ENCODE measurements around the gene GH2.

- no peak for TF ChIP-seq CTCF (IDR thresholded peaks at IDR 0.05)
- no peak for TF ChIP-seq POLR2A (IDR thresholded peaks at IDR 0.05)
- no peak for TF ChIP-seq POLR2AphosphoS5 (IDR thresholded peaks at IDR 0.05)
Measured at GRCh38 chr17:63916566-63917185, 34.9 kb upstream of the GH2 start.

All from transverse colon (tissue), 4 donors.